GM18526 (cell line): ENCODE results near the gene SCUBE3.

Source experiments
- POLR2A ChIP-seq: IDR thresholded peaks from 3 replicates; pipeline ENCODE4 v1.6.1; 2011; ENCODE audit not compliant: insufficient read length; ENCODE audit errors: extremely low read depth

The SCUBE3 gene

DNA sequence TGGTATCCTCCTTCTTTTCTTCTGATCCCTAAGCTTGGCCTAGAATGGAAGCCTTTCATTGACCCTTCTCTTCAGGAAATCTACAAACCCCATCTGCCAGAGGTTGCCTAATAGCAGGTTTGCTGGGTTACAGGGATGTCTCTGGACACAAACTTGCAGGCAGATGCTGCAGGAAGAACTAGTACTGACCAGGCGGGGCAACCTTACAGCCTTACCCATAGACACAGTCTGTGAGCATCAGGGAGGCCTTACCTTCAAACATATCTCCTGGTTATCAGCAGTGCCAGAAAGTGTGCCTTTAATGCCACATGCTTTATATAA lies 2.6 kb downstream of the SCUBE3 start:
- no peak for TF ChIP-seq POLR2A

GRCh38 chr6:35216851-35217811 lies 3.4 kb downstream of the SCUBE3 start:
- no peak for TF ChIP-seq POLR2A

DNA sequence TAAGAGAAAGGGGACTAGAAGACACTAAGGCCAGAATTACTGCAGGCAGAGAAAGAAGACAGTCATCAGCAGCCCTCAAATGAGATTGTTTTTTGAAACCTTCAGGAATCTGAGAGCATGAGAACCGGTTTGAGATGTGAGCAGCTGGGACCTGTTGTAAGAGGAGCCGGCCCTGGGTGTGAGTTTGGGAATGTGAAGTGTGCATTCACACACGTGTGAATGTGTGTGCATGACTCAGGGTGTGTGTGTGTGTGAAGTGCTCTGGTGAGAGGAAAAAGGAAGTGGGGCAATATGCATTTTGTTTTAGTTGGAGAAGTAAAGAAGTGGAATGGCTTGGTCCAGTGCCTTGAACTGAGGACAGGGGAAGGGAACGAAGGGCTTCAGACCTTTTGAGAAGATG lies 4.3 kb downstream of the SCUBE3 start:
- no peak for TF ChIP-seq POLR2A

- no peak for TF ChIP-seq POLR2A
Observed at GRCh38 chr6:35218456-35218855, 4.7 kb downstream of the SCUBE3 start.

DNA sequence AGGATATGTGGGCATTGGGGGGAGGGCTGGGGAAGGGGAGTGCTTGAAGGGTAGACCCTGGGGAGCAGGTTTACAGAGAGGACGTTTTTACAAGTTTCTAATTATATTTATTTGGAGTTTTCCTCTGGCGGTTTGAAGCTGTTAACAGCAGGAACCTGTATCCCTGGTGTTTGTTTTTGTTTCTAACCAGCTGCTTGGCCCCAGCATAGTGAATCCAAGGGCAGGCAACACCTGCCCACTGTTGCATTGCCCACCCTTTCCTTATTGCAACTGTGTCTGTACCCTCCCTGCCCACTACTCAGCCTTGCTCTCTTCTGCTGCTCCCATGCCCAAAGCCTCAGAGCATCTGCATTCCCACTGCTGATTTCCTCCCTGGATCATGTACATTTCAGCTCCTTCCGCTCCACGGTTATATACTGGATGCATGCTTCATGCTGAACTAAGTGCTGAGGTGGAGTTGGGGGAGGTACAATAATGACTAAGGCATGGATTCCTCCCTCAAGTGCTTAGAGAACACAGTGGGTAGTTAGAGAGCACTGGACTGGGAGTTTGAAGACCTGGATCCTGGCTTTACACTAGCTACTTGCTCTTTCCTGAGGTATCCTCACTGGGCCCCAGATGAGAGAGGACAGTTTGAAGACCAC lies 6.0 kb downstream of the SCUBE3 start:
- TF ChIP-seq POLR2A, result no peak

DNA sequence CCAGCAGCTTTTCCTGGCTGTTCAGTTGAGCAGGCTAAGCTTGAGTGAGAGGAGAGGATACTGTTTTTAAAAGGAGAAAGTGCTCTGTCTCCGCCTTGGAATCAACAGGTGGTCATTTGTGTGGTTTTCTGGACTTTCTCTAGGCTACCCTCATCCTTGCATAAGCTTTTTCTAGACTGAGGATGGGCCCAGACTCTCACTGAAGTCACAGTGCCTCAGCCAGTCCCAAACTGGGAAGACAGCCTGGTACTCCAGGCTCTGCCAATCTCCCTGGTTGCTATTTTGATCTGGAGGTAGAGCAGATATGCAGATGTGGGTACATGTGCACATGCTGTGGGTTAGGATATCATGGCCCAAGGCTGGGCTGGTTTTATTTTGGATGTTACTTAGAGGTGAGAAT lies 7.0 kb downstream of the SCUBE3 start:
- TF ChIP-seq POLR2A, result no peak

DNA sequence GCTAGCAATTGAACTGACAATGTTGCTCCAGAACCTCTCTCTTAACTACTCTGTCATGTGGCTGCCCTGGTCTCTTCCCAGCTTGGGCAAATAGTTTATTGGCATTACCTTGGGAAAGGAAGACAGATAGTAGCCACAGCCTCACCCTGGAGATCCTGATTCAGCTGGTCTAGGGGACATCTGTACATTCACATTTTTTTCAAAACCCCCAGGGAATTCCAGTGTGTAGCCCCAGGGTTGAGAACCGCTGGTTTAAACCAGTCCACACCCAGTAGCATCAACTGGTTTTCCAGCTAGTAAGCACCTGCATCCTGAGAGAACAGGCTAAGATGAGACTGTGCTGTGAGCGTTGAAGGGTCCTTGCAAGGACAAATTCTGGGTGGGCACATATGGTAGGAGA lies 9.6 kb downstream of the SCUBE3 start:
- no peak for TF ChIP-seq POLR2A

DNA sequence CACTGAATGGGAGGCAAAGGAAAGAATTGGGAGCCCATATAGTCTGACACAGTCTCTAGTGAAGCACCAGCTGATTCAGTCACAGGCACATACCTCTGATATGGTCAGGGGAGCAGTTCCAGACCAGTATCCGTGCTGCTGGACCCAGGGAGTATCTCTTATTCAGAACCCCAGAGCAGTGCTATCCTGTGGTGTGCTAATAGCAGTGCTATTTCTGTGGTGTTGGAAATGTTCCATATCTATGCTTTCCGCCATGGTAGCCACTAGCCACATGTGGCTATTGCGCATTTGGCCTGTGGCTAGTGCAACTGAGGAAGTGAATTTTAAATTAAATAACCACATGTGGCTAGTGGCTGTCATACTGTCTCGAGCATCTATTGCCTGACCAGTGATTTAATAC lies 11.0 kb downstream of the SCUBE3 start:
- no peak for TF ChIP-seq POLR2A

GRCh38 chr6:35228481-35228880 lies 14.7 kb downstream of the SCUBE3 start:
- no peak for TF ChIP-seq POLR2A

DNA sequence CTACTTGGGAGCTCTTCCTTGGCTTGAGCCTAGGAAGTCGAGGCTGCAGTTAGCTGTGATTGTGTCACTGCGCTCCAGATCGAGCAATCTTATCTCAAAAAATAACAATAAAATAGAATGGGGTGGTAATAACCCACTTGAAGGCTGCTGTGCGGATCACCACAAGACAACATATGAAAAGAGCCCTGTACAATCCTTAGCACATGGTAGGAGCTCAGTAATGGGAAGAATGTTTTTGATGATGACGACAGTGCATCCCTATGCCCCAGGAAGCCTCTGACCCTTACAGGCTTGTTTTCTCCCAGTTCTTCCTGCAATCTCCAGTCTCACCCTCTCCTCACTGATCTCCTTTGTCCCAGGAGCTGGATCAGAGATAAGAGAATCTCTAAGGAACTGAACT lies 15.5 kb downstream of the SCUBE3 start:
- TF ChIP-seq POLR2A, result no peak

- no peak for TF ChIP-seq POLR2A
Observed at GRCh38 chr6:35230498-35230897, 16.7 kb downstream of the SCUBE3 start.

- no peak for TF ChIP-seq POLR2A
Observed at GRCh38 chr6:35230950-35231349, 17.2 kb downstream of the SCUBE3 start.

DNA sequence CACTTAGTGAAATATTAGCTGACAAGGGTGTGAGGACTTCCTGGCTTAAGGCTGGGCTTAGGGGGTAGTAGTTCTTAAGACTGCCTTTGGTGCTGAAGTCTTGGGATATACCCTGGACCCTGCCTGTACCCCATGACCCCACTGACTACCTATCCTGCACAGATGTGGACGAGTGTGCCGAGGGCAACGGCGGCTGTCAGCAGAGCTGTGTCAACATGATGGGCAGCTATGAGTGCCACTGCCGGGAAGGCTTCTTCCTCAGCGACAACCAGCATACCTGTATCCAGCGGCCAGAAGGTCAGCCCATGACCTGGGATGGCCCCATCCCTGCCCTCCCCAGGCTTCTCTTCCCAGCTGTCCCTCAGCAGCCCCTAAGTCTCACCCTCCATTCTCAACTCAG lies 17.8 kb downstream of the SCUBE3 start:
- TF ChIP-seq POLR2A, result no peak

- no peak for TF ChIP-seq POLR2A
Observed at GRCh38 chr6:35234901-35235300, 21.1 kb downstream of the SCUBE3 start.

- no peak for TF ChIP-seq POLR2A
Observed at GRCh38 chr6:35236223-35236622, 22.5 kb downstream of the SCUBE3 start.

DNA sequence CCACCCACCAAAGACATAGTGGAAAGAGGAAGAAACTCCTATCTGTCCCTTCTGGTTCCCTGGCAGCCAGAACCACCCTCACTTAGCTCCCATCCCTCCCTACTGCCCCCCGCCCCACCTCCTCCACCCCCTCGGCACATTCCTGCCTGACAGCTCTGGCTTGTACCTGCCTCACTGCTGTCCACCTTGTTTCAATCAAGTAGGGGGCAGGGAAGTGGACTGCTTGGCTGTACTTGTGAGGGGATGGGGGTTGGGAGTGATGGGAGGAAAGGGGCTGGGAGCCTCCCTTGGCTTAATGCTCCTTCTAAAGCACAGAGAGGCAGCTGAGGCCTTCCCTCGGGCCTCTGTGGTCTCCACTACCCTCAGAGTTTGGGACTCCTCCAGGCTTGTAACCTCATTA lies 23.7 kb downstream of the SCUBE3 start:
- no peak for TF ChIP-seq POLR2A
